HEK293 (cell line): ENCODE results near the gene MIER3.

Source experiments
- CTCF ChIA-PET: fragments of 350-600 bp; formaldehyde crosslinking; extraction: SDS; loops from one replicate; lab custom pipeline; 2021; ENCODE audit warnings: antibody characterized with exemption; lab: Yijun Ruan, JAX
- POLR2A ChIA-PET: fragments of 300-600 bp; formaldehyde crosslinking; extraction: SDS; loops from one replicate; lab custom pipeline; 2020; ENCODE audit warnings: antibody characterized with exemption, inconsistent platforms; lab: Yijun Ruan, JAX
- H3K27ac ChIP-seq: fragments of 200-500 bp; sonication (Bioruptor generic); 2 replicates; pipeline ENCODE4 v1.5.1; 2014; ENCODE audit warnings: low read depth, low read length, control low read depth, inconsistent platforms; ENCODE audit errors: extremely low read depth
- H3K36me3 ChIP-seq, 2 experiments: fragments of 200-500 bp in 1 of 2; sonication (Bioruptor generic) in 1 of 2; 1 replicate in 1 of 2; 2 replicates in 1 of 2; pipeline ENCODE4 v1.5.1; 2014 to 2017; ENCODE audit warnings: inconsistent platforms in 2 of 2, low read length in 2 of 2; ENCODE audit not compliant: control insufficient read depth in 2 of 2, insufficient read depth in 1 of 2
- H3K4me1 ChIP-seq: fragments of 200-500 bp; sonication (Bioruptor generic); 2 replicates; pipeline ENCODE4 v1.5.1; 2014; ENCODE audit warnings: mild to moderate bottlenecking, low read length, inconsistent platforms; ENCODE audit not compliant: control insufficient read depth, insufficient read depth
- H3K4me3 ChIP-seq: 2 replicates; pipeline ENCODE4 v1.5.1; 2011; ENCODE audit warnings: low read depth, mild to moderate bottlenecking, control low read depth, low read length, moderate library complexity
- H3K9me3 ChIP-seq: fragments of 200-500 bp; sonication (Bioruptor generic); 2 replicates; pipeline ENCODE4 v1.5.1; 2014; ENCODE audit warnings: low read depth, low read length, inconsistent platforms; ENCODE audit not compliant: control insufficient read depth, insufficient read depth
- EGR2 ChIP-seq: fragments of 450-650 bp; formaldehyde crosslinking; IDR thresholded peaks from 2 replicates; pipeline ENCODE4 v1.5.1; 2016; ENCODE audit warnings: low read depth, missing biosample characterization, missing genetic modification characterization
- GFI1B ChIP-seq: fragments of 450-650 bp; formaldehyde crosslinking; IDR thresholded peaks from 2 replicates; pipeline ENCODE4 v1.5.1; 2016; ENCODE audit warnings: missing biosample characterization, missing genetic modification characterization
- GLIS1 ChIP-seq: fragments of 450-650 bp; formaldehyde crosslinking; IDR thresholded peaks from 2 replicates; pipeline ENCODE4 v1.5.1; 2016; ENCODE audit warnings: missing biosample characterization, missing genetic modification characterization
- GLIS2 ChIP-seq: fragments of 450-650 bp; formaldehyde crosslinking; IDR thresholded peaks from 2 replicates; pipeline ENCODE4 v1.5.1; 2016; ENCODE audit warnings: missing biosample characterization, missing genetic modification characterization
- KLF16 ChIP-seq: fragments of 450-650 bp; formaldehyde crosslinking; IDR thresholded peaks from 2 replicates; pipeline ENCODE4 v1.5.1; 2017; ENCODE audit warnings: missing biosample characterization, missing genetic modification characterization
- KLF7 ChIP-seq: fragments of 450-650 bp; formaldehyde crosslinking; IDR thresholded peaks from 2 replicates; pipeline ENCODE4 v1.5.1; 2016; ENCODE audit warnings: missing biosample characterization, missing genetic modification characterization, borderline replicate concordance
- KLF8 ChIP-seq: fragments of 450-650 bp; formaldehyde crosslinking; IDR thresholded peaks from 2 replicates; pipeline ENCODE4 v1.5.1; 2016; ENCODE audit warnings: missing biosample characterization, missing genetic modification characterization
- SP3 ChIP-seq: fragments of 450-650 bp; formaldehyde crosslinking; IDR thresholded peaks from 2 replicates; pipeline ENCODE4 v1.5.1; 2016; ENCODE audit warnings: missing biosample characterization, missing genetic modification characterization
- YY1 ChIP-seq: fragments of 450-650 bp; formaldehyde crosslinking; IDR thresholded peaks from 2 replicates; pipeline ENCODE4 v1.5.1; 2018; ENCODE audit warnings: missing biosample characterization, missing genetic modification characterization
- ZBTB1 ChIP-seq: fragments of 450-650 bp; formaldehyde crosslinking; IDR thresholded peaks from 2 replicates; pipeline ENCODE4 v1.5.1; 2016; ENCODE audit warnings: missing biosample characterization, missing genetic modification characterization
- ZBTB8A ChIP-seq: fragments of 450-650 bp; formaldehyde crosslinking; IDR thresholded peaks from 2 replicates; pipeline ENCODE4 v1.5.1; 2016; ENCODE audit warnings: missing biosample characterization, missing genetic modification characterization
- ZEB2 ChIP-seq: fragments of 450-650 bp; formaldehyde crosslinking; IDR thresholded peaks from 2 replicates; pipeline ENCODE4 v1.5.1; 2016; ENCODE audit warnings: missing biosample characterization, missing genetic modification characterization
- ZNF114 ChIP-seq: fragments of 450-650 bp; formaldehyde crosslinking; IDR thresholded peaks from 2 replicates; pipeline ENCODE4 v1.5.0; 2017; ENCODE audit warnings: missing biosample characterization, missing genetic modification characterization
- ZNF132 ChIP-seq: fragments of 450-650 bp; formaldehyde crosslinking; IDR thresholded peaks from 2 replicates; pipeline ENCODE4 v1.5.1; 2017; ENCODE audit warnings: missing biosample characterization, missing genetic modification characterization, borderline replicate concordance
- ZNF140 ChIP-seq: fragments of 450-650 bp; formaldehyde crosslinking; IDR thresholded peaks from 2 replicates; pipeline ENCODE4 v1.5.1; 2016; ENCODE audit warnings: missing biosample characterization, missing genetic modification characterization
- ZNF2 ChIP-seq: fragments of 450-650 bp; formaldehyde crosslinking; IDR thresholded peaks from 2 replicates; pipeline ENCODE4 v1.5.1; 2016; ENCODE audit warnings: missing biosample characterization, missing genetic modification characterization
- ZNF341 ChIP-seq: fragments of 450-650 bp; formaldehyde crosslinking; IDR thresholded peaks from 2 replicates; pipeline ENCODE4; 2016; ENCODE audit warnings: low read depth, missing biosample characterization, missing genetic modification characterization
- ZNF416 ChIP-seq: fragments of 450-650 bp; formaldehyde crosslinking; IDR thresholded peaks from 2 replicates; pipeline ENCODE4 v1.5.1; 2016; ENCODE audit warnings: missing biosample characterization, missing genetic modification characterization
- ZNF521 ChIP-seq: fragments of 450-650 bp; formaldehyde crosslinking; IDR thresholded peaks from 2 replicates; pipeline ENCODE4 v1.5.1; 2017; ENCODE audit warnings: missing biosample characterization, mild to moderate bottlenecking, missing genetic modification characterization
- ZNF561 ChIP-seq: fragments of 450-650 bp; IDR thresholded peaks from 2 replicates; pipeline ENCODE4 v1.5.1; 2018; ENCODE audit warnings: missing biosample characterization, missing genetic modification characterization, borderline replicate concordance
- ZNF660 ChIP-seq: fragments of 450-650 bp; IDR thresholded peaks from 2 replicates; pipeline ENCODE4 v1.5.1; 2018; ENCODE audit warnings: missing biosample characterization, mild to moderate bottlenecking, missing genetic modification characterization
- ZNF670 ChIP-seq: fragments of 450-650 bp; formaldehyde crosslinking; IDR thresholded peaks from 2 replicates; pipeline ENCODE4 v1.5.1; 2016; ENCODE audit warnings: missing biosample characterization, missing genetic modification characterization, low read depth
- ZNF76 ChIP-seq: fragments of 450-650 bp; formaldehyde crosslinking; IDR thresholded peaks from 2 replicates; pipeline ENCODE4; 2016; ENCODE audit warnings: low read depth, missing biosample characterization, missing genetic modification characterization, borderline replicate concordance
- ZNF768 ChIP-seq: fragments of 450-650 bp; formaldehyde crosslinking; IDR thresholded peaks from 2 replicates; pipeline ENCODE4 v1.5.1; 2018; ENCODE audit warnings: missing biosample characterization, mild to moderate bottlenecking, missing genetic modification characterization
- TF ChIP-seq, protein P1 (sequence below): fragments of 450-650 bp; formaldehyde crosslinking; IDR thresholded peaks from 2 replicates; pipeline ENCODE4 v1.5.1; 2016; ENCODE audit warnings: missing biosample characterization, missing genetic modification characterization
- TF ChIP-seq, protein P2 (sequence below): fragments of 450-650 bp; formaldehyde crosslinking; IDR thresholded peaks from 2 replicates; pipeline ENCODE4 v1.5.1; 2016; ENCODE audit warnings: missing biosample characterization, missing genetic modification characterization, borderline replicate concordance
- TF ChIP-seq, protein P3 (sequence below): fragments of 450-650 bp; formaldehyde crosslinking; IDR thresholded peaks from 2 replicates; pipeline ENCODE4 v1.5.1; 2016; ENCODE audit warnings: missing biosample characterization, missing genetic modification characterization

Gene MIER3, protein sequence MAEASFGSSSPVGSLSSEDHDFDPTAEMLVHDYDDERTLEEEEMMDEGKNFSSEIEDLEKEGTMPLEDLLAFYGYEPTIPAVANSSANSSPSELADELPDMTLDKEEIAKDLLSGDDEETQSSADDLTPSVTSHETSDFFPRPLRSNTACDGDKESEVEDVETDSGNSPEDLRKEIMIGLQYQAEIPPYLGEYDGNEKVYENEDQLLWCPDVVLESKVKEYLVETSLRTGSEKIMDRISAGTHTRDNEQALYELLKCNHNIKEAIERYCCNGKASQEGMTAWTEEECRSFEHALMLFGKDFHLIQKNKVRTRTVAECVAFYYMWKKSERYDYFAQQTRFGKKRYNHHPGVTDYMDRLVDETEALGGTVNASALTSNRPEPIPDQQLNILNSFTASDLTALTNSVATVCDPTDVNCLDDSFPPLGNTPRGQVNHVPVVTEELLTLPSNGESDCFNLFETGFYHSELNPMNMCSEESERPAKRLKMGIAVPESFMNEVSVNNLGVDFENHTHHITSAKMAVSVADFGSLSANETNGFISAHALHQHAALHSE

DNA sequence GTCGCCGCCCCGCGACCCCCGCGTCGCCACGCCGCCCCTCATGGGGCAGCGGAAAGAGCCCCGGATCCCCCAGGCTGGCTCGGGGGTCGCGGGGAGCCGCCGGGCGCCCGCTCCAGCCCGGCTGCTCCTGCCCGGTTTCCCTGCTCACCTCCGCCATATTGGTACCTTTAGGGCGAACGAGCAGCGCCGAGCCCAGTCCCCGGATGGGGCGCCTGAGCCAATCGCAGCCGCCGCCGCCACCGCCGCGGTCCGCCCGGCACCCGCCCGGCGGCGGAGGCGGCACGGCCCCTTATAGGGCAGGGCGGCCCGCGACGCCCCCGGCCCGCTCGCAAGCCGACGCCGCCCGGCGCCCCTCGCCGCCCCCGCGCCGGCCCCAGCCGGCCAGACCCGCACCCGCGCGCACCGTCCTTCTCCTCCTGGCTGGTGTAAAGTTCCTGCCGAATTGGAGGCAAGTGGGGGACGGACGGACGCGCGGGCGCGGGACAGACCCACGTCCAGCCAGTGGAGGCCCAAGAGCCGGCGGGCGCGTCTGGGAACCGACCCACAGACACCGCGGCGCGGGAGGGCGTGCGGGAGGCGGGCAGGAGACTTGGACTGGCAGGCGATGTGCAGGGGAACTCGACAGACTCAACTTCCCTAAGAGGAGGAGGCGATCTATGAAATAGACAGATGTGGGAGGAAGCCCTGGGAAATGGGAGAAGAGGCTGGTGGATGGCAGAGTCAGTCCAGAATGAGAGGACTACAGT, at the start of gene MIER3:
Gene MIER3, minus strand, starts transcription at position 178 of the 746 bp plus-strand sequence. Its CDS starts 21 bp downstream, at position 157.
- Histone ChIP-seq H3K27ac (peak within 1 kb of the TSS; percentile 89), H3K9me3 (no peaks in the 10 kb centered on the region), H3K36me3 (peaks cover 5 to 21% of the 10 kb centered on the region in 2 experiments), H3K4me3 (peak within 1 kb of the TSS; percentile 69), H3K4me1 (0 out of 2 replicates have a peak, but pooled peaks cover 5% of the 10 kb centered on the region)
- POLR2A ChIA-PET = interaction anchor here (1.7 kb wide), 1 partner anchor 42 kb away, joined by 18 read pairs; no protein-coding TSS in a partner anchor
- CTCF ChIA-PET = no interaction called here
- peak; percentile 61 for TF ChIP-seq ZNF341 (tag by site-specific recombination)
- TF ChIP-seq ZNF670 (tag by site-specific recombination) = no peak
- TF ChIP-seq ZNF76 (tag by site-specific recombination) = 0 out of 2 replicates have a peak, but pooled peaks have one; percentile 43
- TF ChIP-seq, protein P1, sequence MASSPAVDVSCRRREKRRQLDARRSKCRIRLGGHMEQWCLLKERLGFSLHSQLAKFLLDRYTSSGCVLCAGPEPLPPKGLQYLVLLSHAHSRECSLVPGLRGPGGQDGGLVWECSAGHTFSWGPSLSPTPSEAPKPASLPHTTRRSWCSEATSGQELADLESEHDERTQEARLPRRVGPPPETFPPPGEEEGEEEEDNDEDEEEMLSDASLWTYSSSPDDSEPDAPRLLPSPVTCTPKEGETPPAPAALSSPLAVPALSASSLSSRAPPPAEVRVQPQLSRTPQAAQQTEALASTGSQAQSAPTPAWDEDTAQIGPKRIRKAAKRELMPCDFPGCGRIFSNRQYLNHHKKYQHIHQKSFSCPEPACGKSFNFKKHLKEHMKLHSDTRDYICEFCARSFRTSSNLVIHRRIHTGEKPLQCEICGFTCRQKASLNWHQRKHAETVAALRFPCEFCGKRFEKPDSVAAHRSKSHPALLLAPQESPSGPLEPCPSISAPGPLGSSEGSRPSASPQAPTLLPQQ (tag by site-specific recombination) = no peak
- 0 out of 2 replicates have a peak, but pooled peaks have one; percentile 32 for TF ChIP-seq SP3 (tag by site-specific recombination)
- TF ChIP-seq, protein P2, sequence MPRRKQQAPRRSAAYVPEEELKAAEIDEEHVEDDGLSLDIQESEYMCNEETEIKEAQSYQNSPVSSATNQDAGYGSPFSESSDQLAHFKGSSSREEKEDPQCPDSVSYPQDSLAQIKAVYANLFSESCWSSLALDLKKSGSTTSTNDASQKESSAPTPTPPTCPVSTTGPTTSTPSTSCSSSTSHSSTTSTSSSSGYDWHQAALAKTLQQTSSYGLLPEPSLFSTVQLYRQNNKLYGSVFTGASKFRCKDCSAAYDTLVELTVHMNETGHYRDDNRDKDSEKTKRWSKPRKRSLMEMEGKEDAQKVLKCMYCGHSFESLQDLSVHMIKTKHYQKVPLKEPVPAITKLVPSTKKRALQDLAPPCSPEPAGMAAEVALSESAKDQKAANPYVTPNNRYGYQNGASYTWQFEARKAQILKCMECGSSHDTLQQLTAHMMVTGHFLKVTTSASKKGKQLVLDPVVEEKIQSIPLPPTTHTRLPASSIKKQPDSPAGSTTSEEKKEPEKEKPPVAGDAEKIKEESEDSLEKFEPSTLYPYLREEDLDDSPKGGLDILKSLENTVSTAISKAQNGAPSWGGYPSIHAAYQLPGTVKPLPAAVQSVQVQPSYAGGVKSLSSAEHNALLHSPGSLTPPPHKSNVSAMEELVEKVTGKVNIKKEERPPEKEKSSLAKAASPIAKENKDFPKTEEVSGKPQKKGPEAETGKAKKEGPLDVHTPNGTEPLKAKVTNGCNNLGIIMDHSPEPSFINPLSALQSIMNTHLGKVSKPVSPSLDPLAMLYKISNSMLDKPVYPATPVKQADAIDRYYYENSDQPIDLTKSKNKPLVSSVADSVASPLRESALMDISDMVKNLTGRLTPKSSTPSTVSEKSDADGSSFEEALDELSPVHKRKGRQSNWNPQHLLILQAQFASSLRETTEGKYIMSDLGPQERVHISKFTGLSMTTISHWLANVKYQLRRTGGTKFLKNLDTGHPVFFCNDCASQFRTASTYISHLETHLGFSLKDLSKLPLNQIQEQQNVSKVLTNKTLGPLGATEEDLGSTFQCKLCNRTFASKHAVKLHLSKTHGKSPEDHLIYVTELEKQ (tag by site-specific recombination) = no peak
- no peak; the same call in 1 of the 2 replicates for TF ChIP-seq YY1
- no peak for TF ChIP-seq ZNF114 (tag by site-specific recombination)
- no peak for TF ChIP-seq ZBTB1 (tag by site-specific recombination)
- no peak for TF ChIP-seq ZNF416
- TF ChIP-seq ZNF2 (tag by site-specific recombination) = no peak
- TF ChIP-seq GFI1B = no peak
- TF ChIP-seq, protein P3, sequence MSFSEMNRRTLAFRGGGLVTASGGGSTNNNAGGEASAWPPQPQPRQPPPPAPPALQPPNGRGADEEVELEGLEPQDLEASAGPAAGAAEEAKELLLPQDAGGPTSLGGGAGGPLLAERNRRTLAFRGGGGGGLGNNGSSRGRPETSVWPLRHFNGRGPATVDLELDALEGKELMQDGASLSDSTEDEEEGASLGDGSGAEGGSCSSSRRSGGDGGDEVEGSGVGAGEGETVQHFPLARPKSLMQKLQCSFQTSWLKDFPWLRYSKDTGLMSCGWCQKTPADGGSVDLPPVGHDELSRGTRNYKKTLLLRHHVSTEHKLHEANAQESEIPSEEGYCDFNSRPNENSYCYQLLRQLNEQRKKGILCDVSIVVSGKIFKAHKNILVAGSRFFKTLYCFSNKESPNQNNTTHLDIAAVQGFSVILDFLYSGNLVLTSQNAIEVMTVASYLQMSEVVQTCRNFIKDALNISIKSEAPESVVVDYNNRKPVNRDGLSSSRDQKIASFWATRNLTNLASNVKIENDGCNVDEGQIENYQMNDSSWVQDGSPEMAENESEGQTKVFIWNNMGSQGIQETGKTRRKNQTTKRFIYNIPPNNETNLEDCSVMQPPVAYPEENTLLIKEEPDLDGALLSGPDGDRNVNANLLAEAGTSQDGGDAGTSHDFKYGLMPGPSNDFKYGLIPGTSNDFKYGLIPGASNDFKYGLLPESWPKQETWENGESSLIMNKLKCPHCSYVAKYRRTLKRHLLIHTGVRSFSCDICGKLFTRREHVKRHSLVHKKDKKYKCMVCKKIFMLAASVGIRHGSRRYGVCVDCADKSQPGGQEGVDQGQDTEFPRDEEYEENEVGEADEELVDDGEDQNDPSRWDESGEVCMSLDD (tag by site-specific recombination) = 0 out of 2 replicates have a peak, but pooled peaks have one; percentile 42
- peak; percentile 67; the same call in 1 of the 2 replicates for TF ChIP-seq EGR2 (tag by site-specific recombination)
- TF ChIP-seq ZBTB8A (tag by site-specific recombination) = peak; percentile 89
- peak; percentile 34; the same call in 1 of the 2 replicates for TF ChIP-seq GLIS1 (tag by site-specific recombination)
- TF ChIP-seq GLIS2 = peak; percentile 58; the same call in 1 of the 2 replicates
- TF ChIP-seq ZNF561 = peak; percentile 44; the same call in 1 of the 2 replicates
- no peak for TF ChIP-seq ZNF521 (tag by site-specific recombination)
- no peak for TF ChIP-seq ZNF140 (tag by site-specific recombination)
- TF ChIP-seq KLF7 (tag by site-specific recombination) = no peak
- no peak for TF ChIP-seq ZEB2
- TF ChIP-seq ZNF132 (tag by site-specific recombination) = no peak
- TF ChIP-seq ZNF768 = no peak
- TF ChIP-seq ZNF660 (tag by site-specific recombination) = no peak
- TF ChIP-seq KLF8 (tag by site-specific recombination) = 0 out of 2 replicates have a peak, but pooled peaks have one; percentile 32
- no peak for TF ChIP-seq KLF16 (tag by site-specific recombination)
